Endothelial cell of hepatic sinusoid (primary cell): ENCODE results near the gene DYRK1B.

ENCODE experiments used
- in situ Hi-C: cut with HindIII; loops from 2 replicates; pipeline ENCODE4 v1.10.0; 2017; ENCODE audit warnings: low sequenced_read_pairs

Gene DYRK1B

DNA sequence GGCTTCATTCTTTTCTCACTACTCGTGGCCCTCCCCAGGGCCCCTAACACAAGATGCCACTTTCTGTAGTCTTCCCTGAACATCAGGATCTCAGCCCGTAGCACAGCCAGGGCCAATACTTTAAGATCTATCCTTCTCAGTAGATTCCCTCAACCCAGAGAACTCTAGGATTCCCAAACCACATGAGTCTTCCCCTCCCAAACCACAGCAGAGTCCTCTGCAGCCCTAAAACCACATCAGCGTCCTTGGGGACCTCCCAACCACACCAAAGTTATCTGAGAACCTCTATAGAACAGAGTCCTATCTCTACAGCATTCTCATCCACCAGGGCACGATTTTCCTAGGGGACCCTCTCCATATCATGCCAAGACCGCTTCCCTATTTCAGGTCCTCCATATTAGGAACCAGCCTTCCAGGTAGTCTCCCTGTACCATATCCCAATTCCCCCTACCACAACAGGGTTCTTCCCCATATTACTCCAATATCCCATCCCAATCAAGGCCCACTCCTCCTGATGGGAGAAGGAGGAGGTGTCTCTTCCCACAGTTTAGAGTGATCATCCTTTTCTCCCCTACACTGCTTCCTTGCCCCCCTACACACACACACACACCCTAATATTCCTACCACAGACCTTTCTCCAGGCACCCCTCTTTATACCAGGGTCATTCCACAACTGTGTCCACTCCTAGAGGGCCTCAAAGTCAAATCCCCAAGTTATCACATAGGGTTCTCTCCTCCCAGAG, 1.4 kb downstream of the DYRK1B start:
- in situ Hi-C loops: no loop called here

DNA sequence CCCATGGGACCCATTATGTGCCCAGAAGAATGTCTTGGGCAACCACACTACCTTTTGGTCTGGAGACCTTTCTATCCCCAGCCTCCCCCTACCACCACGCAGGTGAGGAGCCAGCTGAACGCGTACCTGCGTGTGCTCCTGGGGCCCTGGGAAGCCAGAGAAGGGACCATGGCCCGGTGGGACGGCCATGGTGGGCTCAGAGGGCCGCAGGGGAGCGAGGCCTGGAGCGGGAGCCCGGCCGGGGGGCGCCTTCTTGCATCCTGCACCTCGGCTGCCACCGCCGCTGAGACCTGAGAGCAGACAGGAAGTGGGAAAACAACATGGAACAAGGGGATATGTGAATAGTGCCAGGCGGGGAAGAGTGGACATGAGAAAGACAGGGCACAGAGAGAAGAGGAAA, 2.3 kb downstream of the DYRK1B start:
- in situ Hi-C loops: no loop called here

DNA sequence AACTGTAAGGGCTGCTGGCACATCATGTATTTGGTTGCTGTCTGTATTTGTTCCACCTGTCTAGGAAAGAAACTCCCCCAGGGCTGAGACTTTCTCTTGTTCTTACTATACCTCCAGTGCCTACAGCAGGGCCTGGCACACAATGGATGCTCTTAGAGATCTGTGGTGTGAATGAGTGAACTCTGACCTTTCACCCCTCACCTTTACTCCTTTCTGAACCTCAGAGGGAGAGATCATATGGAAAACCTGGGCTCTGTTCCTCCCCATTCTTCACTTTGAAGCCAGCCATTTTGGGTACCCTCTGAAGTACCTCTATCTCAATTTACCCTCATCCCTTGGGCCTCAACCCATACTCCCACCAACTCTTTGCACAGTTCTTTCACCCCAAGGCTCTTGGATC, 3.1 kb downstream of the DYRK1B start:
- in situ Hi-C loops: no loop called here

DNA sequence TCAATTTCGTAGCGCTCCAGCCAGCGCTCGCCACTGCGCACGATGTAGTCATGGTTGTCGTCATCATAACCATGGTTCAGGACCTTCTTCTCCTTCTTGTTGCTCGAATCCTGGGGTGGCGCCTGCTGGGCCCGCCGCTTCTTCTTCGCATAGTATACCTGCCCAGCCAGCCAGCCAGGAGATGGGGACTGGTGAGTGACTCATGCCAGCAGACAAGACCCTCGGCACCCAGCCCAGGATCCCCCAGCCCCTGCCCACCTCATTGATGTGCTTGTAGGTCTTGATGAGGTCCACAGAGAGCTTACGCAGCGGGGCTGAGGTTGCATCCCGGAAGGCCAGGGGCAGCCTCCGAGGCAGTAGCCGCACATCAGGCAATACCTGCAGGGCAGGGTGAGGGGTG, 3.6 kb downstream of the DYRK1B start:
- in situ Hi-C loops: no loop called here

- in situ Hi-C loops: no loop called here
Observed at GRCh38 chr19:39829702-39830275, 4.2 kb downstream of the DYRK1B start.

DNA sequence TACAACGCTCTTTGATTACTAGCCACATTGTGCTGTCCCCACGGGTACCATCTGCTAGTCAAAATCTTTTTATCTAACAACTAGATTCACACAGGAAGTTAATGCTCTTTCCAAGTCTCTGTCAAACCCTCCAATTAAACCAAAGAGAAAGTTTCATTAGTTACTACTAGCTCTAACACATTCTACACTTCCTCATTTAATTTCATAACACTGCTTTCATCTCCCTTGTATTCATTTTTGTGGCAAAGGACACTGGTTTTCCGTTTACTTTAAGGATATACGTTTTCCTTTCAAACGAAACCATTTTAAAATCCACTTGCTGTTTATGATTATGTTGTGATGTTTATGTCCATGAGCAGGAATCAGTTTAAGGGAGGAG, 5.3 kb downstream of the DYRK1B start:
- in situ Hi-C loops: no loop called here

- in situ Hi-C loops: no loop called here
Observed at GRCh38 chr19:39828015-39828653, 5.8 kb downstream of the DYRK1B start.

GRCh38 chr19:39827216-39827615, 6.7 kb downstream of the DYRK1B start:
- in situ Hi-C loops: no loop called here

GRCh38 chr19:39826311-39826945, 7.5 kb downstream of the DYRK1B start:
- in situ Hi-C loops: no loop called here

DNA sequence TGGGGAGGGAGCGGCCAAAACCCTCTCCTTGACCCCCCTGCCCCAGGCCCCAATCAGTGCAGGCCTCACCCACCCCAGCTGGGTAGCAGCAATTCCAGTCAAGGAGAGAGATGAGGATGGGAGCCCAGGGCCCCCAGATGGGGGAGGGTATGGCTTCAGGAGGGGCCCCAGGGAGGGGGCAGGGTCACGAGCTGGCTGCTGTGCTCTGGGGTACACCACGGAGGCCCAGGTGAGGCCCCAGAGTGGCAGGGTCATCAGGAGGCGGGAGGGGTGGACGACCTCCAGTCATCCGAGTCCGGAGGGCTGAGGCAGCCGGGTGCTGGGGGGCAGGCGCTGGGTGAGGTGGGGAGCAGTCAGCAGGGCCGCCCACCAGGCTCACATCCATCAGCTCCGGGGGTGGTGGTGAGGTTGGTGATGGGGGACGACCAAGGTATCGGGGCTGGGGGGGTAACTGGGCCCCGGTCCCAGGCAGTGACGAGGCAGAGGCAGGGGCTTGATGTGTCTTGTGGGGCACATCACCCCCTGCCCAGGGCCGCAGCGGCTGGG, 8.4 kb downstream of the DYRK1B start:
- in situ Hi-C loops: no loop called here

- in situ Hi-C loops: no loop called here
Observed at GRCh38 chr19:39825093-39825463, 8.9 kb downstream of the DYRK1B start.

GRCh38 chr19:39824143-39825092, 9.5 kb downstream of the DYRK1B start:
- in situ Hi-C loops: no loop called here

GRCh38 chr19:39823686-39824085, 10.3 kb downstream of the DYRK1B start:
- in situ Hi-C loops: no loop called here

- in situ Hi-C loops: no loop called here
Observed at GRCh38 chr19:39820696-39821095, 13.3 kb downstream of the DYRK1B start.

DNA sequence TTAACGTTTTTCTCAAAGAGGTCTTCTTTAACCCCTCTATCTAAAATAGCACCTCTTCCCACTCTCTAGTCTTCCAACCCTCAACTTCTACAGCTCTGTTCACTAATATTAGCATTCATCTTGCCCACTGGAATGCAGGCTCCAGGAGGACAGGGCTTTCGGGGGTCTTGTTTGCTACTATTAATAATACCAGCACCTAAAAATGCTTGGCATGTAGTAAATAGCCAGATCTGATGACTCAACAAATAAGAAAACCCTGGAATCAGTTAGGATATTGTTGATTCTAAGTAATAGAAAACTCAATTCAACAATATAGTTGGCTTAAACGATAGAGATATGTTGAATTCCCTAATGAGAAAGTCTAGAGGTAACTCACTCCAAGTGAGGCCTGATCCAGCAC, 14.2 kb downstream of the DYRK1B start:
- in situ Hi-C loops: no loop called here

DNA sequence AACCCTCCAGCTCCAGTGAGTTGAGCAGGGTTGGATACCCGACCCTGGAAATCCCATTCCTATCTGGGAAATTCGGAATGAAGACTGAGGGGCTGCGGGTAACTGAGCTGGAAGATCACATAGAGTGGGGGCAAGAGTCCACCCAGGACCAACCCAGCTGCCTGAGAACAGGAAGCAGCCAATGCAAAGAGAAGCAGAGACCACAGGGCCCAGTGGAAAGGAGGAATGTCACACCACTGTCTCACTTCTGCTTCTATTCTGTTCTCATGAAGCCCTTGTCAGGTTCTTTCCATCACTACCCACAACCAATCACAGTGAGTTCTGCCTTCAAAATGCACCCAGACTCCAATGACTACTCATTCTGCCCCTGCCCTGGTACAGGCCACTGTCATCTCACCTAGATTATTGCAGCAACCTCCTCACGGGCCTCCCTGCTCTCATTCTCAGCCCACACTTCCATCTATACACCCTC, 15.3 kb downstream of the DYRK1B start:
- in situ Hi-C loops: no loop called here

DNA sequence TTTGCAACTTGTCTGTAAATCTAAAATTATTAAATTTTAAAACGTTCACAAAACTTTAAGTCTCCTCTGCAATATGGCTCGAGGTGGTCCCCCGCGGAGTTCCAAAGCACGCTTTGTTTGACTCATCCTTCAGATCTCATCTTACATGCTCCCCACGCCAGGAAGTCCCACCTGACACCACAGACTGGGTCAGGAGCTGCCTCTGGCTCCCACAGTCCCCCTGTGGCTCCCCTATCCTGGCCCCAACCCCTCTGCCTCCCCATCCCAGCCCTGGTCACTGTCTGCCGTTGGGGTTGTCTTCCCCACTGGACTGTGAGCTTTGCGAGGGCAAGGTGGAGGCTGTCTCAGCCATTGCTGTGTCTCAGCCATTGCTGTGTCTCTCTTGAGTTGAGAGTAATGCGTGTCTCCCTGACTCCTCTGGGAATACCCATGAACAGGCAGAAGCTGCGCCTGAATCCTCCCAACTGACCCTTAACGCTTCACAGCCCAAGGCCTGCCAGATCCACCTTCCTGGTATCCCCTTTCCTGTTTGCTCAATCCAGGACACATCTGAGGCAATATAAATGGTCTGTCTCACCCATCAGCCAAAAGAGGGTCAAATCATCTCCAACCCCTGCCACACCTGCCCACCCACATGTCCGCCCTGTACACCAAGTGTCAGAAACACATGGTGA, 15.9 kb downstream of the DYRK1B start:
- in situ Hi-C loops: no loop called here

DNA sequence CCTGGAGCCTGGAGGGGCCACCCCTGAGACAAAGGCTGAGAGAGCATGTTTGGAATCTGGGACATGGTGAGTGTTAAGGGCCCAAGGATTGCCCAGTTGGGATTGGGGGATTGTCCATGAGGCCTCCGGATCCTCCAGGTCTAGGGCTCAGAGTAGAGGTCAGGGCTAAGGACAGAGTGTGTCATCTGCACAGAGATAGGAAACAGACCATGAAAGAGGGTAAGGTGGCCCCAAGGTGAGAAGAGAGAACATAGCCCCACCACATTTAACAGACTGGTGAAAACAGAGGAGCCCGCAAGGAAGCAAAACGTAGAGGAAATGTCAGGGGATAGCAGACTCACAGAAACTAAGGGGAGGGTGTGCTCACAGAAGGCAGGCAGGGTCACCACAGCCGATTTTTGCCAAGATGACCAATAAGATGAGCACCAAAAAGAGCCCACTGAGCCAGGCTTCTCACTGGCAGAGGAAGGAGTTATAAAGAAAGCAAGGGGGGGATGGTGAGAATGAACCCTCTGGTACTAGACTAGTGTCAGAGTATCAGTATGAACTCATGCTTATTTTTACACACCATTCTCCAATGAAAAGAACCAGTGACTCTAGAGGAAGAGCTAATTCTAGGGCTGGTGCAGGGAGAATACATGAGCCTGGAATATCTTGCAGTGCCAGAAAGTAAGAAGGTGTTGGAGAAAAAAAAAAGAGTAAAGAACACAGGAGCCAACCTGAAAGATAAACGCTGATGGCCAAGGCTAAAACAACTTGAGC, 17.5 kb downstream of the DYRK1B start:
- in situ Hi-C loops: no loop called here

- in situ Hi-C loops: no loop called here
Observed at GRCh38 chr19:39814595-39814994, 19.4 kb downstream of the DYRK1B start.
